Measurements from ENCODE around the gene CUX1.

The CUX1 gene

DNA sequence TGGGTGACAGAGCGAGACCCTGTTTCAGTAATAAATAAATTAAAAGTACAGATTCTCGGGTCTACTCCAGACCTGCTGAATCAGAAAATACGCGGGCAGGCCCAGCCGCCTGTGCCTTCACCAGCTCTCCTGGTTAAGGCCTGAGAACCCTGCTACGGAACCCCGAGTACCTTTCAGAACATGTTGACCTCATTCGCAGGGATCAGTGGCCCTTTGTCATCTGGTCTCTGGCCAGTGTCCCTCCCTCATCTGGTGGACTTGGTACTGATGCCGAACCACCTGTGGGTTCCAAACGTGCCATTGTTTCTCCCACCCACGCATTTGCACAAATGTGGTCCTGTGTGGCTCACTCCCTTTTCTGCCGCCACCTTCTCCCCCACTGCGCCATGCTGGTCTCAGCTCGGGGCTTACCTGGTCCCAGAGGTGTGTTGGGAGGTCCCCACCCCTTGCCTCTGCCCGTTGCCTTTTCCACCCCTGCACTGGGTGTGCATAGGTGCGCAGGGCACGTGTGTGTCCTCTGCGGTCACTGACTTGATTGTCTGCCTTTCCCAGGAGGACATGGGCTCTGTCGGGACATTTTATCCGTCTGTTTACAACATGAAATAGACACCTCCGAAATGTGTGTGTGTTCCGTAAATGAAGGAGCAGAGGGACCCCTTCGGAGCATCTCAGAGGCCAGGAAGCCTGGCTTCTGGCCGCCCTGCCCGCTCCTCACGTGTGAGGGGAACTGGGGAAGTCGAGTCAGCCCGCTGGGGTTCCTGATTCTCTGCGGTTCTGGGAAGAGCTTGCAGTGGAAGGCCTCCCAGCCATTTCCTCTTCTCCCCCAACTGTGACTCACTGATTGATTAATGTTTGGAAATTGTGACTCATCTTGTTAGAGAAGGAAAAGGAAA lies 135.2 kb downstream of the CUX1 start:
- in situ Hi-C loops (cut with MboI; ENCODE audit: low sequenced_read_pairs) = no loop called here

DNA sequence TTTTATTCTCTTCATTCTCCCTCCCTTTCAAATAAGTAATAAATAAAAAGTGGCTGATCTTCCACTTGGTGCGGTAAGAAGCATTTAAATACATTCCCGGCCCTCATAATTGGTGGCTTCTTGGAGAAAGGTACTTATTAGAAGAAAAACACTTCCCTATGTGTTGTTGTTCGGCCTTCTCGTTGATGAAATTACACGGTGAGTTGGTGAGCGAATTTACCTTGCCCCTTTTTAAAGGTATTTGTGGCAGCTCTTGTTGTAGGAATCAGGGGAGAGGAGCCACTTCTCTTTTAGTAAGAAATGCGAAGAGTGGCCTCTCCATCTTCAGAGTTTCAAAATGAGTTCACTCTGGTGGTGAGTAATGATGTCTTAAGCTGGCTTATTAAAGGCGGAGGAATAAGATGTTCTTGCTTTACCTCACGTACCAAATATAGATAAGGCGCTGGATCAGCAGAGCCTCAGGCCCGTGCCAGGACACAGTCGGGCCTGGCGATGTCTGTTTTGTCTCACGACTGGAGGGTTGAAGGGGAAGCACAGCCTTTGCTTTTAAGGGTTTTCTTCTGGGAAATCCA lies 135.9 kb downstream of the CUX1 start:
- in situ Hi-C loops (cut with MboI; ENCODE audit: low sequenced_read_pairs) = no loop called here

DNA sequence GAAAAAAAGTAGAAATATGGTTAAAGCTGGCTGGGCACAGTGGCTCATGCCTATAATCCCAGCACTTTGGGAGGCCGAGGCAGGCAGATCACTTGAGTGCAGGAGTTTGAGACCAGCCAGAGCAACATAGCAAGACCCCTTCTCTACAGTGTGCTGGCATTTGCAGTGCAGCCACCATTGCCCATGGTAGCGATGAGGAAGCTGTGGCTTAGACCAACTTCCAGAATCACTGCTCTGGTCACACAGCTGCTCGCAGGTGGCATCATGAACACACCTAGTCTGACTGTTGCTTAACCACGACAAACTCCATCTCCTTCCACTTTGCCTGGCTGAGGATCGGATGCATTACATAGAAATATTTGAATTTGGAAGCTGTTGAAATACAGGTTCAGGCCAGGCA lies 137.1 kb downstream of the CUX1 start:
- in situ Hi-C loops (cut with MboI; ENCODE audit: low sequenced_read_pairs) = no loop called here

DNA sequence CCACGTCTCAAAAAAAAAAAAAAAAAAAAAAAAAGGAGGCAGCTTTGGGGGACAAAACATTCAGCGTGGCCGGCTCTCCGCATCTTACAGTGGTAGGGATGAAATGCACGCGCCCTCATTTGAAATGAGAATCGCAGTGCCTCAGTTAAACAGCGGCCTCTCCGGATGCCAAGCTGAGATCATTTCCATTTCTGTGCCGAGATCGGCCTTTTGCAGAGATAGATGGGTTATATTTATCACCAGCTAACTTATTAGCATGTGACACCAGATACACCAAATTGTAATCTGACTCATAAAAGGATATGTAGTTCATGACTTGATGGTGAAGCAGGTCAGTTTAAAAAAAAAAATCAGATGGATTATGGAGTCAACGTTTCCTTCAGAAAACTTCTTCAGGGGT lies 138.7 kb downstream of the CUX1 start:
- in situ Hi-C loops (cut with MboI; ENCODE audit: low sequenced_read_pairs) = no loop called here

DNA sequence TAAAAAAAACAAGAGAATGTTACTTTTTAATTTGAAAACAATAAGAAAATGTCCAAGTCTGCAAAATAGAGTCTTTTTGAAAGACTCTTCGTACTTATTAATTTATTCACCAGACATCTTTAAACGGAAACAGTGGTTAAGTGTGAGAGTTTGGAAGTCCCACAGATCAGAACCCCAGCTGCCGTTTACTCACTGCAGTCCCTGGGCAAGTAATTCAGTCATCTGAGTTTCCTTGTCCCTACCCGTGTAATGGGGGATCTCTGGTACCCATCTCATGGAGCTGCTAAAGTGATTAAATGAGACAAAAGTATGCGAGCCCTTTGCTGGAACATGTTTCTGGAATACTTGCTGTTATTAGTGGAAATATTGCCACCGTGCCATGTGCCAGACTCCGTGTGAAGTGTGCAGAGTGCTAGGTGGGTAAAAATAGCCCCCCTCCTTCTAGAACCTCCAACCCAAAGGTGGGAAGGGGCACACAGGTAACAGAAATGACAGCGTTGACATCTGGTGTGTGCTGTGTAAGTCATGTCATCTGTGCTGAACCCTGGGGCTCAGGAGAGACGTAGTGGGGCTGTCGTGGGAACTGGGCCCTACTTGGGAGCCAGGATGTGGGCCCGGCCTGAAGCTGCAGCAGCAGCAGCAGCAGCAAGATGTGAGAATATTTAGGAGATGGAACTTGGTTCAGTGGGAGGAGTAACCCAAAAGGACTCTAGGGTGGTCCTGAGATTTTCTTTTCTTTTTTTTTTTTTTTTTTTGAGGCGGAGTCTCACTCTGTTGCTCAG lies 140.5 kb downstream of the CUX1 start:
- in situ Hi-C loops (cut with MboI; ENCODE audit: low sequenced_read_pairs) = no loop called here

DNA sequence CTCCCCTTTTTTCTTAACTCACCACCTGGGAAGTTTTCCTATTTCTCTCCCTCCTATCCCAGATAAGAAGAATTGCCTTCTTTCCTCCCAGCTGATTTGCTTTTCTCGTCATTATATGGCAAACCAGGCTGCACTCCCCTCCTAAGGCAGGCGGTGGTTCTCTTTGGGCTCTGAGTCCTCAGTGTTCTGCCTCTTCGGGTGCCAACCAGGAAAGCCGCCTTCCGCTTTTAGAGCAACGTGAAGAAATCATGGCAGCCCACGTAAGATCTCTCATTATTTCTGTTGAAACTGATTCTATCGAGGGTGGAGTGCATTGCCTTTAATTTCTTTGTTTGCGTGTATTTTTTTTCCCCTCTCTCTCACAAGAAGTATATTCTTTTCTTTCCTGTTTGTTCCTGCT lies 141.9 kb downstream of the CUX1 start:
- in situ Hi-C loops (cut with MboI; ENCODE audit: low sequenced_read_pairs) = no loop called here

DNA sequence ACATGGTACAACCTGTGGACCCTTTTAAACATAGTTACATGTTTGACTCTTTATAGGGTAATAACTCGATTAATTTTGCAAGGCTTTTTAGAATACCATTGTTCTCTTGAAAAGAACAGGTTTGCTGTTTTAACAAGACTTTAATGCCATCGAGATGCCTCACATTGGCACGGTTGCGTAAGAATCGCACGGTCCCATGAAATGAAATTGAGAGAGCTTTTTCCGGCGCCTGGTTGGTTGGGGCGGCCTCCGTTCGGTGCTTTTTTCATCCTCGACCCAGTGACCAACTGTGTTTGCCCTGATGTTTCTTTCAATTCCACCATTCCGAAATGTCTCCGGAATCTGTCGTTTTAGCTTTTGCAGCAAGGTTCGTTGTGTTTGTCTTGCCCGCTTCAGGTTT lies 142.4 kb downstream of the CUX1 start:
- in situ Hi-C loops (cut with MboI; ENCODE audit: low sequenced_read_pairs) = no loop called here

DNA sequence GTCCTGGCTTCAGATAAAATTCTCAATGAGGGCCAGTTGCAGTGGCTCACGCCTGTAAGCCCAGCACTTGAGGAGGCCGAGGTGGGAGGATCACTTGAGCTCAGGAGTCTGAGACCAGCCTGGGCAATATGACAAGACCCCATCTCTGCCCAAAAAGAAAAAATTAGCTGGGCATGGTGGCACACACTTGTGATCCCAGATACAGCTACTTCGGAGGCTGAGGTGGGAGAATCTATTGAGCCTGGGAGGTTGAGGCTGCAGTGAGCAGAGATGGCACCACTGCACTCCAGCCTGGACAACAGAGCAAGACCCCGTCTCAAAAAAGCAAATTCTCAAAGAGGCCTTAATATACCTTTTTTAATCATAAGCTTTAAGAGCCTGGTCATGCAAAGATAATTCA lies 142.9 kb downstream of the CUX1 start:
- in situ Hi-C loops (cut with MboI; ENCODE audit: low sequenced_read_pairs) = no loop called here

DNA sequence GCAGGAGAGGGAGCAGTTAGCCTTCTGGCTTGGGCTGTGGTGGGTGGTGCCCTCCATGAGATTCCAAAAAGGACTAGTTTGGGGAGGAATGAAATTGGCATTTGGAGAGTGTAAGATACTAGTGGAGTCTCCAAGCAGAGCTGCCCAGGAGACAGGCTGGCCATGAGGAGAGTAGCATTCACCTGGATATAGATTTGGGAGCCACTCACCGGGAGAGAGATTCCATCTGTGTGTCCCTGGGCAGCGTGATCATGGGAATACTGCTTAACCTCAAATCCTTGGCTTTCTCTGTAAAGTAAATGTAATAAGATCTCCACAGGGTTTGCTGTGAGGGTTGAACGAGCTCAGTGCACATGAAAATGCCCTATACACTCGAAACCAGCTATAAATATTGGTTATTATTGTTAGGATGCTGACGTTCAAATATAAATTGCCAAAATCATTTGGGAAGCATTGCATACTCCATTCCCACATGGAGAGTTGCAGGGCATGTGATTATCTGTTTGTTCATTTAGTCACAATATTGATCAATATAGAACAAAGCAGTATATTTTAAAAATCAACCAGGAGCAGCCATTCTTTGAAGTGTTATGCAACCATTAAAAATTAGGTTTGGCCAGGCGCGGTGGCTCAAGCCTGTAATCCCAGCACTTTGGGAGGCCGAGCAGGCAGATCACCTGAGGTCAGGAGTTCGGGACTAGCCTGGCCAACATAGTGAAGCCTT lies 143.7 kb downstream of the CUX1 start:
- in situ Hi-C loops (cut with MboI; ENCODE audit: low sequenced_read_pairs) = no loop called here

DNA sequence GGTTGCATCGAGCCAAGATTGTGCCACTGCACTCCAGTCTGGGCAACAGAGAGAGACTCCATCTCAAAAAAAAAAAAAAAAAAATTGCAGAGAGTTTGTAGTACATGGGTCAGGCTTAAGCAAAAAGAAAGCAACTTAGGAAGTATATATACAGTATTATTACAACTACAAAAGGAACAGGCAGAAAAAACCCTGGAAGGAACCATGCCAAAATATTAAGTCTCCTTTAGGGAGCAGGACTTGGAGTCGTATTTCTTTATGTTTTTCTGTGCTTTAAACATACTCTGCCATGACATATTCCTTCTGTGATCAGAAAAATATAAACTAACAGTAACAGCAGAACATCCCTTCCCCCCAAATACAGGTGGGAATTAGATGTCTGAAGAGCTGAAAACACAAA lies 144.4 kb downstream of the CUX1 start:
- in situ Hi-C loops (cut with MboI; ENCODE audit: low sequenced_read_pairs) = no loop called here

DNA sequence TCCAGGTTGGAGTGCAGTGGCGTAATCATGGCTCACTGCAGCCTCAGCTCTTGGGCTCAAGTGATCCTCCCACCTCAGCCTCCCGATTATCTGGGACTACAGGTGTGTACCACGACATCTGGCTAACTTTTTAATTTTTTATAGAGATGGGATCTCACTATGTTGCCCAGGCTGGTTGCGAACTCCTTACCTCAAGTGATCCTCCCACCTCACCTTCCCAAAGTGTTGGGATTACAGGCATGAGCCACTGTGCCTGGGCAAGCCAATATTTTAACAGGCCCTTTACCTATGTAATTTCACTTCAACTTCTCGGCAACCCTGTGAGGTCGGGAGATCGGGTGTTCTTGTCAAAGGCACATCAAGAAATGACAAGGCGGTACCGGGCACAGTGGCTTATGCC lies 146.3 kb downstream of the CUX1 start:
- in situ Hi-C loops (cut with MboI; ENCODE audit: low sequenced_read_pairs) = no loop called here

DNA sequence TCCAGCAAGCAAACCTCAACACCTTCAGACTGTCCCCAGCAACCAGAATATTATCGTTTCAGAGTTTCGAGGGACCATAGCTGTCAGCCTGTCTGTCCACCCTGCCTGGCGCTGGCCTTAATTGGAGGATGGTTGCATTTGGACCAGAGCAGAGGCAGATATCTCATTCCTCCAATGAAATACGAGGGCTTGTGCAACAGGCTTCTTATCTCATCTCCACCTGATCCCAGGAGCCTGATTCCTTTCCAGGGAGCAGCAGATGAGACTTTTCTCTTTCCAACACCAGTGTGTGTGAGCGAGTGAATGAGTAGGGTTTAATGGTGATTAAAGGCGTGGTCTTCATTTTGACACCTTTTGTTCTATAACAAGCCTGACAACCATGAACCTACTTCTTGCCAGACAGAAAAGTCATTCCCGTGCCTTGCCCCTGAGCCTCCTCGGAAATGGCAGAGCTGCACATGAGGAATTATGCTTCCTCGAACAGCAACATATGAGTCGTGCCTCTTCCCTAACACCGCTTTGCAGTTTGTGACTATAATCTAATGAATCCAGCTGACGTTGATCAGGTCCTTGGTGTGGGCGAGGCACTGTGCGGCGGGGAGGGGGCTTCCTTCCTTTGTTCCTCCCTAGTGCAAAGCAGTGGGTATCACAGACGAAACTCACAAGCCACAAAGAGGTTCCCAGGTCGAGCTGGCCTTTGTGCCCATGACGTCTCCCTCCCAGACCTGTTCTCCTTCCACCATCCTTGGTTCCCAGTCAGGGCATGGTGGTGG lies 147.4 kb downstream of the CUX1 start:
- in situ Hi-C loops (cut with MboI; ENCODE audit: low sequenced_read_pairs) = no loop called here

DNA sequence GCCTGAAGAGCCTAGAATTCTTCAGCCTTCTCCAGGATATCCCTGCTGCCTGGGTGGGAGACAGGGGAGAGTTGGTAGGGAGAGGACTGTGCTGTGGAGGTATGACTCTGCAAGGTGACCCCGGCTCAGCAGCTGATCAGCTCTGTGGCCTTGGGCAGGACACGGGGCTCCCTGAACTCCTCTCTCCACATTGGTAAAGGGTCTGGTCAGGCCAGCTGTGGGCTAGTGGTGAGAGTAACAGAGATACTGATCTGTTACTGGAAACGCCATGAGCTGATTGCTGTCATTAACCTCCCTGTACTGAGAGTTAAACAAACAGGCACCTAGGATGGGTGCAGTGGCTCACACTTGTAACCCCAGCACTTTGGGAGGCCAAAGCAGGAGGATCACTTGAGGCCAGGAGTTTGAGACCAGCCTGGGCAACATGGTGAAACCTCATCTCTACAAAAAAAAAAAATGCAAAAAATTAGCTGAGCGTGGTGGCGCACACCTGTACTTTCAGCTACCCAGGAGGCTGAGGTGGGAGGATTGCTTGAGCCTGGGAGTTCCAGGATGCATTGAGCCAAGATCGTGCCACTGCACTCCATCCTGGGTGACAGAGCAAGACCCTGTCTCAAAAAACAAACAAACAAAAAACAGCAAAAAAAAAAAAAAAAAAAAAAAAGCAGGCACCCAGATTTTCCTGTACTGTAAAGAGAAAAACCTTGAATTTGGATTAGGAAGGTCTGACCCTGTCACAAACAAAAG lies 151.5 kb downstream of the CUX1 start:
- in situ Hi-C loops (cut with MboI; ENCODE audit: low sequenced_read_pairs) = no loop called here

DNA sequence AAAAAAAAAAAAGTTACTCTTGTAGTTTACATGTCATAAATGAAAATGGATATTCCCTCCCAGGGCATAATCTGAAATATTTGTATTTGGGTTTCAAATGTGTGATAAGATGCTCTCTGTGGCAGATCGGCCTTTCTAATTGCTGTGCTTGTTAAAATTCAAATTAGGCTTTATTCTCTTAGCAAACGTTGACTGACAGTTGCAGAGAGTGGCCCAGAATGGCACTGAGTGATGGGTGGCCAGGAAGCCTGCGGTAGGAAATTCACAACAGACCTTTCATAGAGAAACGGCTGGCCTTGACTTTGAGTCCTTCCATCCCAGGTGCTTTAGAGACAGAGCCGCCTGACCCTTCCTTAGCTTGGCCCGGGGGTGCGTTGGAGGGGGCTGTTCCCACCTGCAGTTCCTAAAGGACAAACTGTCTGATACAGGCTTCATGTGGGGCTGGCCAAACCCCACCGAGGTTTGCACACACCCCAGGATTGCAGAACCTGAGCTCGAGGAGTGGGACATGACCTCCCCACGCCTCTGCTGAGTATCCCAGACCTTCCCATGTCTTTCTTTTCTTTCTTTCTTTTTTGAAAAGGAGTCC lies 152.7 kb downstream of the CUX1 start:
- in situ Hi-C loops (cut with MboI; ENCODE audit: low sequenced_read_pairs) = no loop called here

DNA sequence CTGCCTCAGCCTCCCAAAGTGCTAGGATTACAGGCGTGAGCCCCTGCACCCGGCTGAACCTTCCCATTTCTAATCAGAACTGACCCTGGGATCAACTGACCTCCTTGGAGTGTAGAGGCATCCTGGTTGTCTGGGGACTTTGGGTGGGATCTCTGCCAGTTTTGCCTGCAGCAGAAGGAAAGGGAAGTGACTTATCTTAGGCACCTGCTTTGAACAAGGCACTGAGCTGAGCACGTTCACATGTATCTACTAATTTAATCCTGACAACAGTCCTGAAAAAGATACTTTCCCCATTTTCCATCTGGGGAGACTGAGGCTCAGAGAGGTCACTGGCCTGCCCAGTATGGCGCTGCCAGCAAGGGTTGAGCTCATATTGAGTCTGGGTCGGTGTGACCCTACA lies 153.4 kb downstream of the CUX1 start:
- in situ Hi-C loops (cut with MboI; ENCODE audit: low sequenced_read_pairs) = no loop called here

DNA sequence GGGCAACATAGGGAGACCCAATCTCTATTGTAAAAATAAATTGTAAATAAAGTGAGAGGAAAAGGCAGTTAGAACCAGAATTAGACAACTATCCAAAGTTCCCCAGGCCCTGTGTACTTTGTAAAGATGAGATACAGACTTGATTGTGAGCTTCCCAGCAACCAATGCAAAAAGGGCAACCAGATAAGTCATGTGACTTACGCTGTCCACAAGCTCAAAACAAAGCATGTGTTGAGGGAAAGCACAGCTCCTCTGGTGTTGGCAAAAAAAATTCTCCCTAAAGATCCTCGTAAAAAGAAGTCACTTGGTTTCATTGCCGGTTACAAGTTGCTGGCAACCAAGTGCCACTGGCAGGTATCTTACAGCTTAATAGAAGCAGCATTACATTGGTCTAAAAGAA lies 154.0 kb downstream of the CUX1 start:
- in situ Hi-C loops (cut with MboI; ENCODE audit: low sequenced_read_pairs) = no loop called here

DNA sequence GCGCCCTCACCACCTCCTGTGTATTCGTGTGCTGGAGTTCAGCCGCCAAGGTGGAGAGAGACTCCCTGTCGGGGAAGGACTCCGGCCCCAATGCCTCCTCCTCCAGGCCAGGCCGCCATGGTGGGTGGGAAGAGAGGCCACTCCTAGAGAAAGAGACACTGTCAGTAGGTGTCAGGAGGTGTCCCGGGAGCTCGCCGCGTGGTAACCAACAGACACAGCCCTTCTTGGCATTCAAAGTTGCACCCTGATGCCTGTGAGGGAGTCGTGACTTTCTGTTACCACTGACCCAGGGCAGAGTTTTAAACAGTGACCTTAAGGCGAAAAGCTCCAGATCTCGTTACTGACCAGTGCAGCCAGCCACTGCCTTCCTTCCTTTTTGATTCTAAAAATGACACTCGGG lies 155.2 kb downstream of the CUX1 start:
- in situ Hi-C loops (cut with MboI; ENCODE audit: low sequenced_read_pairs) = no loop called here

DNA sequence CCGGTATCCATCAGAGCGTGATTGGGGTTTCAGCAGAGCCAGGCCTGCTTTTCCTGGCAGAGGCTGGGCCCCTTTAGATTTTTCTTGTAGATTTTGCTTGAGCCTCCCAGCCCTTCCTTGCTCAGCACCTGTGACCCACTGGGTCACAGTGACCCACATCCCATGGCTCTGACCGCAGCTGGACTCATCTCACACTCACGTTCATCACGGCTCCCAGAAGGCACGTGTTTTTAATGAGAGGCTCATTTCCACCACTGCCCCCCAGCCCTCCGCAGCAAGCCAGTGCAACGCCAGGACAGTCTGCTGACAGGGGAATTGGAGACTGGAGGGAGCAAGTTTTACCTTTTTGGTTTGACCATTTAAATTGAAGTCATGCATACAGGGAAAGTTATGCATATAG lies 155.7 kb downstream of the CUX1 start:
- in situ Hi-C loops (cut with MboI; ENCODE audit: low sequenced_read_pairs) = no loop called here

DNA sequence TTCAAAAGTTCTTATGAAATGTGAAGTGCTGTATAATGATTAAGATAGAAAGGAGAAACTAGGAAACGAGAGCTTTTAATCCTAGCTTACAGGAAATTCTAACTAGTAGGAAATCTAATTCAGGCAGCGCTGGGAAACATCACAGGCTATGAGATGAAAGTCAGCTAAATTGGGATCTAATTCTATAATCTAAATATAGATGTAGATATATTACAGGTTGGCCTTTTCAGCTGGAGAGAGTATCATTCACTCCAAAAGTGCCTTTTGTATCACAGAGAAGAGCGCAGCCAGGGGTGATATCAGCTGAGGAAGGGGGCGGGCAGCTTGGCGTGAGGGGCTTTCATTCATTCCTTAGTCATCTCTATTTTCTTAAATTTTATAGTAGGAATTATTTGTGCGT lies 157.0 kb downstream of the CUX1 start:
- in situ Hi-C loops (cut with MboI; ENCODE audit: low sequenced_read_pairs) = no loop called here
